ENCODE data around the gene TMEFF1.

DNA sequence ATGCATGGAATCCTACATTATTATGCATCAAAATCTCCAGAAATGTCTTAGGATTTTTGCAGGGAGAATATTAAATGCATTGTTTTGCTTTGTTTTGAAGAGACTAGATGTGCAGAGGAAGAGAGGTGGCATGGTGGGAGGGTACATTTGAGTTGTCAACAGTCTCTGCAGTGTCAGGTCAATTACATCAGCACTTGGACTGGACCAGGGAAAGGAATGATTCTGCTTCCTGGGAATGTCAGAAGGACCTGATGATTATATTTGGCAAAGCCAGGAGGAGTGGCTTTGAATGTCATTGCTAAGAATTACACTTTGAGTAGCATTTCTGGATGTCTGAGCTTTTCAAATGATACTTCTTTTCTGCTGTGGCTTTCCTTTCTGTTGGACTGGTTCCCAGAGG lies 17.5 kb upstream of the TMEFF1 start:
- TF ChIP-seq, protein P1, sequence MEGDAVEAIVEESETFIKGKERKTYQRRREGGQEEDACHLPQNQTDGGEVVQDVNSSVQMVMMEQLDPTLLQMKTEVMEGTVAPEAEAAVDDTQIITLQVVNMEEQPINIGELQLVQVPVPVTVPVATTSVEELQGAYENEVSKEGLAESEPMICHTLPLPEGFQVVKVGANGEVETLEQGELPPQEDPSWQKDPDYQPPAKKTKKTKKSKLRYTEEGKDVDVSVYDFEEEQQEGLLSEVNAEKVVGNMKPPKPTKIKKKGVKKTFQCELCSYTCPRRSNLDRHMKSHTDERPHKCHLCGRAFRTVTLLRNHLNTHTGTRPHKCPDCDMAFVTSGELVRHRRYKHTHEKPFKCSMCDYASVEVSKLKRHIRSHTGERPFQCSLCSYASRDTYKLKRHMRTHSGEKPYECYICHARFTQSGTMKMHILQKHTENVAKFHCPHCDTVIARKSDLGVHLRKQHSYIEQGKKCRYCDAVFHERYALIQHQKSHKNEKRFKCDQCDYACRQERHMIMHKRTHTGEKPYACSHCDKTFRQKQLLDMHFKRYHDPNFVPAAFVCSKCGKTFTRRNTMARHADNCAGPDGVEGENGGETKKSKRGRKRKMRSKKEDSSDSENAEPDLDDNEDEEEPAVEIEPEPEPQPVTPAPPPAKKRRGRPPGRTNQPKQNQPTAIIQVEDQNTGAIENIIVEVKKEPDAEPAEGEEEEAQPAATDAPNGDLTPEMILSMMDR (conservative IDR thresholded peaks at IDR 0.05 in 1 of 2, IDR thresholded peaks at IDR 0.05 in 1 of 2; ENCODE audit: extremely low read depth in 1 of 2, insufficient read depth in 1 of 2, low read depth in 1 of 2, low read length in 2 of 2) = no peak
- TF ChIP-seq EZH2 (IDR thresholded peaks at IDR 0.05; ENCODE audit: borderline replicate concordance, low read length) = no peak
